IPS-15b (cell line): ENCODE measurements around the gene MRRF.

Source experiments
- H3K27me3 ChIP-seq: one replicate; pipeline ENCODE4 v1.6.1; 2013; ENCODE audit warnings: low read length; ENCODE audit not compliant: control insufficient read depth, insufficient read depth
- H3K36me3 ChIP-seq: one replicate; pipeline ENCODE4 v1.6.1; 2013; ENCODE audit warnings: low read length; ENCODE audit not compliant: control insufficient read depth, insufficient read depth
- H3K4me1 ChIP-seq: one replicate; pipeline ENCODE4 v1.6.1; 2013; ENCODE audit warnings: mild to moderate bottlenecking, low read length; ENCODE audit not compliant: control insufficient read depth, insufficient read depth
- H3K4me3 ChIP-seq: one replicate; pipeline ENCODE4 v1.5.1; 2013; ENCODE audit warnings: low read depth, low read length
- H3K9ac ChIP-seq: one replicate; pipeline ENCODE4 v1.6.1; 2013; ENCODE audit warnings: low read depth, mild to moderate bottlenecking, low read length
- H3K9me3 ChIP-seq: one replicate; pipeline ENCODE4 v1.6.1; 2013; ENCODE audit warnings: mild to moderate bottlenecking, low read length; ENCODE audit not compliant: control insufficient read depth, insufficient read depth

Gene MRRF

GRCh38 chr9:122291458-122291857 lies 26.8 kb downstream of the MRRF start:
- no peak overlapping the region for H3K9ac ChIP-seq
- no peak overlapping the region for H3K4me3 ChIP-seq
- no peaks in the 10 kb centered on the region for H3K4me1 ChIP-seq
- no peaks in the 10 kb centered on the region for H3K9me3 ChIP-seq
- no peaks in the 10 kb centered on the region for H3K36me3 ChIP-seq
- H3K27me3 ChIP-seq = no peaks in the 10 kb centered on the region

GRCh38 chr9:122294531-122294930 lies 29.8 kb downstream of the MRRF start:
- H3K4me3 ChIP-seq = no peak overlapping the region
- H3K27me3 ChIP-seq = no peaks in the 10 kb centered on the region
- no peak overlapping the region for H3K9ac ChIP-seq
- no peaks in the 10 kb centered on the region for H3K9me3 ChIP-seq
- H3K4me1 ChIP-seq = no peaks in the 10 kb centered on the region
- no peaks in the 10 kb centered on the region for H3K36me3 ChIP-seq

DNA sequence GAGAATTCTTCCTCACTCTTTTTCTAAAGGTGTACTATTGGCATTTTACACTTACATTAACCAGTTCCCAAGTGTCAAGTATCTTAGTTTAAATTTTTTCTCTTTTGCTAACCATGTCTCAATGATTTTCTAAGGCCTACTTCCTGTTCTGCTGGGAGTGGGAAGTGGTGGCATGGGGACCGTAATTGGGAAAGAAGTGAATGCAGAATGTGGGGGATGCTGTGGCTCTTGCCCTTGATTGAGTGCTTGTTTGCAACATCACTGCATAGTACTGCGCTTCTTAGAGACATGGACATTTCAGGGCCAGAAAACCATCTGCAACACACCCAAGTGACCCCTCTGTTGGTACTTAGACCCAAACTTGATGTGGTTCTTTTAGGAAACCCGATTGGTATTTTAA lies 32.8 kb downstream of the MRRF start:
- H3K27me3 ChIP-seq = no peaks in the 10 kb centered on the region
- no peak overlapping the region for H3K9ac ChIP-seq
- no peaks in the 10 kb centered on the region for H3K36me3 ChIP-seq
- H3K4me1 ChIP-seq = no peaks in the 10 kb centered on the region
- no peaks in the 10 kb centered on the region for H3K9me3 ChIP-seq
- no peak overlapping the region for H3K4me3 ChIP-seq

DNA sequence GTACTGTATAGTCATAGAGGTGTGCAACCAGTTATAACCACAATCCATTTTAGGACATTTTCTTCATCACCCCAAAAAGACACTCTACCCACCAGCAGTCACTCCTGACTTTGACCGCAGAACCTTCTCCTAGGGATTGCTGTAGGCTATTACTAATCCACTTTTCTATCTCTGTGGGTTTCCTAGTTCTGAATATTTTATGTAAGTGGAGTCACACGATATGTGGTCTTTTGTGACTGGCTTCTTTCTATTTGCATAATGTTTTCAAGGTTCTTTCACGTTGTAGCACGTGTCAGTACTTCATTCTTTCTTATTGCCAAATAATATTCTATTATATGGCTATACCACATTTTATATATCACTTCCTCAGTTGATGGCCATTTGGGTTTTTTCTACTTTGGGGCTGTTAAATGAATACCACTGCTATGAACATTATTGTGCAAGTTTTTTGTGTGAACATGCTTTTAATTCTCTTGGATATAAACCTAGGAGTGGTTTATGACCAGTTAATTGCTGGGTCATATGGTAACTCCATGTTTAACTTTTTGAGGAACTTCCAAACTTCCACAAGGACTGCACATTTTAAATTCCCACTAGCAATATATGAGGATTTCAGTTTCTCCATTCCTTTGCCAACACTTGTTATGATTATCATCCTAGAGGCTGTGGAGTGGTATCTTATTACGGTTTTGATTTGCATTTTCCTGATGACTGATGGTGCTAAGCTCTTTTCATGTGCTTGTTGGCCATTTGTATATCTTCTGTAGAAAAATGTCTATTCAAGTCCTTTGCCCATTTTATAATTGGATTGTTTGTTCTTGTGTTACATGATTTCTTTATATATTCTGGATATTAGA lies 37.8 kb downstream of the MRRF start:
- no peaks in the 10 kb centered on the region for H3K36me3 ChIP-seq
- H3K9me3 ChIP-seq = no peaks in the 10 kb centered on the region
- H3K4me1 ChIP-seq = no peaks in the 10 kb centered on the region
- H3K27me3 ChIP-seq = no peaks in the 10 kb centered on the region
- H3K4me3 ChIP-seq = no peak overlapping the region
- H3K9ac ChIP-seq = no peak overlapping the region

DNA sequence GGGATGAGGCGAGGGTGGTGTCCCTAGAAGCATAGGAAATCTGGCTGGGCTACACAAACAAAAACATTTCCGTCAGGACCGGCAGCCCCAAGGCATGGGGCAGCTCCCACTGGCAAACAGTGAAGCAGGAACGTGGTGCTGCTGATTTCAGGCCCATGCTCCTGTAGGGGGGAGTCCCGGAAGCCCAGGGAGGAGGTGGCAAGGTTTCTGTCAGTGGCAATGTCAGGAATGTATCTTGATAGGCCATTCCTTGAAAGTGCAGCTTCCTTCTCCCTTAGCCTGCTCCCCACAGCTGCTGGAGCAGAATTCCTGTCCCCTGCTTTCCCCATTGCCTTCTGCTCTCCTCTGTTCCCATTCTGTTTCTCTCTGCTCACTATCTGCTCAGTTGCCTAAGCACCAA lies 42.4 kb downstream of the MRRF start:
- H3K36me3 ChIP-seq = no peaks in the 10 kb centered on the region

DNA sequence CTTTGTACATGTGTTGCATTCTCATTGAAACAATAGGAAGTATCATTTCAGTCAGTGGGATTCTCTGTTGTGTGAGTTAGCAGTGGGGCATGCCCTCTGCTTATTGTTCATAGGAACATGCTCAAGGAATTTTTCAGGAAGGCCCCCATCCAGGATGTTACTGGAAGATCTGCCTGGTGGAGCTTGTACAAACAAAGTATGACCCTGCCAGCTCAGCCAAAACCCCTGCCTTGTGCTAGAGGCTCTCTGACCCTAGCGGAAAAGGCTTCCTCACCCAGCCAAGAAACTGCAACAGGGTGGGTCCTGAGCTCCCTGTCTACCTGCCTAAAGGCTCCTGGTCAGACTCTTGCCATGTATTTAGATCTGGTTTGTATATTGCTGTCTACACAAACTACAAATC lies 43.2 kb downstream of the MRRF start:
- Histone ChIP-seq H3K4me1 (no peaks in the 10 kb centered on the region), H3K9ac (no peak overlapping the region), H3K4me3 (no peak overlapping the region), H3K36me3 (no peaks in the 10 kb centered on the region), H3K27me3 (no peaks in the 10 kb centered on the region), H3K9me3 (no peaks in the 10 kb centered on the region)

More for the DNA sequence above, 42.4 kb downstream of the MRRF start:
- Histone ChIP-seq H3K27me3 (no peaks in the 10 kb centered on the region), H3K9ac (no peak overlapping the region), H3K9me3 (no peaks in the 10 kb centered on the region), H3K4me1 (no peaks in the 10 kb centered on the region), H3K4me3 (no peak overlapping the region)

GRCh38 chr9:122309861-122310260 lies 45.2 kb downstream of the MRRF start:
- no peaks in the 10 kb centered on the region for H3K27me3 ChIP-seq
- no peak overlapping the region for H3K4me3 ChIP-seq
- H3K9ac ChIP-seq = no peak overlapping the region
- peaks cover 3% of the 10 kb centered on the region for H3K36me3 ChIP-seq
- no peaks in the 10 kb centered on the region for H3K9me3 ChIP-seq
- no peaks in the 10 kb centered on the region for H3K4me1 ChIP-seq

GRCh38 chr9:122314165-122314564 lies 49.5 kb downstream of the MRRF start:
- no peaks in the 10 kb centered on the region for H3K9me3 ChIP-seq
- peaks cover 11% of the 10 kb centered on the region for H3K36me3 ChIP-seq
- no peak overlapping the region for H3K4me3 ChIP-seq
- no peaks in the 10 kb centered on the region for H3K27me3 ChIP-seq
- H3K9ac ChIP-seq = no peak overlapping the region
- H3K4me1 ChIP-seq = no peaks in the 10 kb centered on the region

DNA sequence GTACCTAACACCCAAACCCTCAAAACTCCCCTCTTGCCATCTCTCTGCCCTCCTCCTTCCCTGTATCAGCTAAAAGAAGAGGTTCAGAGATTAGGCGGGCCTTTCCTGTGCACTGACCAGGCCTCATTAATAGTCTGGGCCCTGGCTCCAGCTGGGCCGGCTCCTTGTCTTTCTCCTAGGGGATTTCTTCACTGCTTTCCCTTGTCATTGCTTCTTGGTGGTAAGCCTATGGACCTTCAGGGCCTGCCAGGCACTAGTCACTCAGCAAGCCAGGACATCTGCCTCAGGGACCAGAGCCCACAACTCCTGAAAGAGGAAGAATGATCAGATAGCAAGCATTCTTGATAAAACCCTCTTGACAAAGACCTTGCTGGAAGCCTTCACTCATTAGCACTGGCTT lies 50.9 kb downstream of the MRRF start:
- H3K9ac ChIP-seq = no peak overlapping the region

GRCh38 chr9:122318284-122318683 lies 53.6 kb downstream of the MRRF start:
- Histone ChIP-seq H3K27me3 (no peaks in the 10 kb centered on the region), H3K9me3 (no peaks in the 10 kb centered on the region), H3K4me1 (no peaks in the 10 kb centered on the region), H3K9ac (no peak overlapping the region), H3K4me3 (no peak overlapping the region), H3K36me3 (peaks cover 21% of the 10 kb centered on the region)

More for the DNA sequence above, 50.9 kb downstream of the MRRF start:
- H3K4me1 ChIP-seq = no peaks in the 10 kb centered on the region
- no peak overlapping the region for H3K4me3 ChIP-seq
- H3K36me3 ChIP-seq = peaks cover 11% of the 10 kb centered on the region
- H3K27me3 ChIP-seq = no peaks in the 10 kb centered on the region
- H3K9me3 ChIP-seq = no peaks in the 10 kb centered on the region

DNA sequence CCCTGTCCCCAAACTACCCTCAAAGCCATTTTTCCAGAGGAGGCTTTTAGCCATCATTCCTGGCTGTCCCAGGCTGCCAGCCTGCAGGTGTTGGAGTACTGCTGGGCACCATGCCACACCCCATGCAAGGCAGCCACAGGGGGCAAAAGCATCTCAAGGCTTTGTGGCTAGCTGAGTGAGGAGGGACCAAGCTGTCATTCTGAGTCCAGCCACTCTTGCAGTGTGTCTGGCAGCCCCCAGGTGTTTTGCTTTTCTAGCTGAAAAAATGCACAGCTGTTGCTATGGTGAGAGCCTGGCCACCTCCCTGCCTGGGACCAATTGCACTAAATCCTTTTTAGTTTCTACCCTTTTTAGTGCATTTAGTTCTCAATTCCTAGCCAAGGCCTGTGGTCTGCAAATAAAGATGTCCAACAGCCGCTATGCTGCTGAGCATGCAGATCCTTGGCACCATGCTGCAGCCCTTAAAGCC lies 55.8 kb downstream of the MRRF start:
- H3K36me3 ChIP-seq = peaks cover 18% of the 10 kb centered on the region

DNA sequence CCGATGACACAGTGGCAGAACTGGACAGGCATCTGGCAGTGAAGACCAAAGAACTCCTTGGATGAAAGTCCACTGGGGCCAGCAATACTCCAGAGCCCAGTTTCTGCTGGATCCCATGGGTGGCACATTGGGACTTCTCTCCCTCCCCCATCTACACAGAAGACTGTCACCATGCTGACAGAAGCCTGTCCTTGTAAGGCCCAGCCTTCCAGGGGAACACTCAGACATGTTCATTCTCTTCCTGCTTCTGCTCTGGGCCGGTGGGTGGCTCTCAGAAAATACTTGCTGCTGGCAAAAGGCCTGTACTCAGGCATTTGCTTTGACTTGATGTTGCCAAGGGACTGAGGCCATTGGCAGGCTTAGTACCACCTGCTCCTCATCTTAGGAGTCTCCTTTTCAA lies 57.9 kb downstream of the MRRF start:
- Histone ChIP-seq H3K27me3 (no peaks in the 10 kb centered on the region), H3K36me3 (peaks cover 18% of the 10 kb centered on the region), H3K9ac (no peak overlapping the region), H3K4me1 (no peaks in the 10 kb centered on the region), H3K9me3 (no peaks in the 10 kb centered on the region), H3K4me3 (no peak overlapping the region)

More for the DNA sequence above, 55.8 kb downstream of the MRRF start:
- H3K9me3 ChIP-seq = no peaks in the 10 kb centered on the region
- H3K4me3 ChIP-seq = no peak overlapping the region
- H3K9ac ChIP-seq = no peak overlapping the region
- H3K27me3 ChIP-seq = no peaks in the 10 kb centered on the region
- H3K4me1 ChIP-seq = no peaks in the 10 kb centered on the region
